HepG2 (cell line): ENCODE measurements around the gene KIFAP3. TPM values are rescaled to one million over a fixed set of nuclear protein-coding genes. Genes with fewer than 3 reads are reported as not detected.
A peak's percentile ranks its signal among the peaks of the same experiment; 100 is the strongest.

Experiments
- AKNA ChIP-seq: sonication (generic); formaldehyde crosslinking; IDR thresholded peaks from 2 replicates; pipeline ENCODE4 v1.4.0; 2020; ENCODE audit warnings: missing genetic modification reagents, borderline replicate concordance
- ATF5 ChIP-seq: sonication (generic); formaldehyde crosslinking; IDR thresholded peaks from 2 replicates; pipeline ENCODE4 v1.4.0; 2020; ENCODE audit warnings: mild to moderate bottlenecking, low read depth, missing genetic modification reagents
- ATF7 ChIP-seq, 2 experiments: fragments of 450-650 bp in 1 of 2; sonication (generic) in 1 of 2; formaldehyde crosslinking in 1 of 2; IDR thresholded peaks; 2 replicates each; pipeline versions ENCODE4 v1.4.0 to v1.6.1; 2016 to 2020; ENCODE audit warnings: antibody characterized with exemption in 1 of 2, mild to moderate bottlenecking in 1 of 2, missing genetic modification reagents in 1 of 2
- BRF2 ChIP-seq: sonication (generic); formaldehyde crosslinking; IDR thresholded peaks from 2 replicates; pipeline ENCODE4 v1.8.1; 2022; ENCODE audit warnings: mild to moderate bottlenecking, missing genetic modification reagents
- HIVEP1 ChIP-seq: sonication (generic); formaldehyde crosslinking; IDR thresholded peaks from 2 replicates; pipeline ENCODE4 v1.4.0; 2020; ENCODE audit warnings: mild to moderate bottlenecking, missing genetic modification reagents
- KDM1A ChIP-seq: IDR thresholded peaks from 2 replicates; pipeline ENCODE4 v1.6.1; 2016; ENCODE audit warnings: missing compliant biosample characterization
- KDM5A ChIP-seq: fragments of 200-600 bp; sonication (generic); IDR thresholded peaks from 2 replicates; pipeline ENCODE4 v1.7.0; 2018; ENCODE audit warnings: antibody characterized with exemption, mild to moderate bottlenecking, low read length, borderline replicate concordance
- KLF15 ChIP-seq: sonication (generic); formaldehyde crosslinking; IDR thresholded peaks from 2 replicates; pipeline ENCODE4 v1.8.1; 2023; ENCODE audit warnings: borderline replicate concordance, mild to moderate bottlenecking, inconsistent platforms, missing genetic modification reagents, mixed read lengths
- MBD4 ChIP-seq: IDR thresholded peaks from 2 replicates; pipeline ENCODE4 v1.6.1; 2012; ENCODE audit warnings: low read length, inconsistent platforms, borderline replicate concordance
- PBX2 ChIP-seq: IDR thresholded peaks from 2 replicates; pipeline ENCODE4 v1.6.1; 2016; ENCODE audit warnings: control low read depth
- RXRB ChIP-seq: IDR thresholded peaks from 2 replicates; pipeline ENCODE4 v1.6.1; 2016; ENCODE audit warnings: borderline replicate concordance, missing genetic modification reagents, missing compliant biosample characterization
- SOX13 ChIP-seq, 3 experiments: fragments of 450-650 bp in 1 of 3; sonication (generic) in 1 of 3; formaldehyde crosslinking in 1 of 3; IDR thresholded peaks in 2 of 3; conservative IDR thresholded peaks in 1 of 3; 2 replicates each; pipeline versions ENCODE4 v1.5.0 to v1.6.1; 2016 to 2020; ENCODE audit warnings: antibody characterized with exemption in 1 of 3, mild to moderate bottlenecking in 1 of 3, missing compliant biosample characterization in 1 of 3, missing genetic modification reagents in 1 of 3, moderate library complexity in 1 of 3
- TCF7L2 ChIP-seq: IDR thresholded peaks from 2 replicates; pipeline ENCODE4 v1.6.1; 2011; ENCODE audit warnings: mild to moderate bottlenecking, low read depth, low read length, moderate library complexity
- U2AF2 ChIP-seq: fragments of 200-400 bp; formaldehyde crosslinking; IDR thresholded peaks from 2 replicates; pipeline ENCODE4 v1.6.1; 2017; ENCODE audit warnings: low read depth, mild to moderate bottlenecking, low read length
- ZNF124 ChIP-seq: sonication (generic); formaldehyde crosslinking; IDR thresholded peaks from 2 replicates; pipeline ENCODE4 v1.4.0; 2020; ENCODE audit warnings: missing genetic modification reagents
- ZNF557 ChIP-seq: sonication (generic); formaldehyde crosslinking; IDR thresholded peaks from 2 replicates; pipeline ENCODE4 v1.4.0; 2020; ENCODE audit warnings: missing genetic modification reagents
- ZNF720 ChIP-seq: sonication (generic); formaldehyde crosslinking; IDR thresholded peaks from 2 replicates; pipeline ENCODE4 v1.4.0; 2020; ENCODE audit warnings: missing genetic modification reagents
- ZZZ3 ChIP-seq: sonication (generic); formaldehyde crosslinking; IDR thresholded peaks from 2 replicates; pipeline ENCODE4 v1.4.0; 2020; ENCODE audit warnings: missing genetic modification reagents, mild to moderate bottlenecking, borderline replicate concordance
- polyA plus RNA-seq, 8 experiments: library from polyadenylated mRNA; depleted of rRNA in 3 of 8; stranded (reverse) in 7 of 8; unstranded in 1 of 8; fragments of >200 nt; fragmentation: Illumina TruSeq in 4 of 8; extraction: Trizol in 4 of 8; gene quantifications; 2 replicates each; pipeline versions ENCODE4 v1.2.1 to v1.2.3, GENCODE V29; 2011 to 2016; ENCODE audit warnings: low read depth in 4 of 8, missing spikeins in 1 of 8, mixed read lengths in 1 of 8; ENCODE audit not compliant: insufficient read depth in 1 of 8
- total RNA-seq, 5 experiments: library from RNA; depleted of rRNA; stranded (reverse); fragments of >200 nt; fragmentation: Illumina TruSeq; extraction: Trizol; gene quantifications; 2 replicates each; pipeline ENCODE4 v1.2.3, GENCODE V29; 2016; ENCODE audit warnings: low read depth in 1 of 5

The KIFAP3 gene
- total and polyA plus RNA-seq, 2 of the 13 experiments (the other 11 are each of a cell fraction or from before 2014, with no cell fraction given) = 3.4 to 10.0 TPM

- TF ChIP-seq AKNA = no peak
- TF ChIP-seq U2AF2 = no peak
- TF ChIP-seq TCF7L2 = no peak
- TF ChIP-seq KDM5A = peak; percentile 79; the same call in 1 of the 2 replicates
- no peak for TF ChIP-seq MBD4
- TF ChIP-seq ZNF557 (CRISPR knock-in tag) = no peak
- TF ChIP-seq ZNF720 (CRISPR knock-in tag) = no peak
- TF ChIP-seq KLF15 (CRISPR knock-in tag) = no peak
- no peak for TF ChIP-seq ATF5 (CRISPR knock-in tag)
- no peak; the same call in 1 of the 2 replicates for TF ChIP-seq RXRB (CRISPR knock-in tag)
- TF ChIP-seq ZZZ3 (CRISPR knock-in tag) = no peak
- peak; percentile 19; the same call in 1 of the 2 replicates for TF ChIP-seq ZNF124 (CRISPR knock-in tag)
- no peak for TF ChIP-seq BRF2 (CRISPR knock-in tag)
- no peak for TF ChIP-seq SOX13 (IDR thresholded peaks at IDR 0.05)
- TF ChIP-seq SOX13 (CRISPR knock-in tag; conservative IDR thresholded peaks at IDR 0.05 in 1 of 2, IDR thresholded peaks at IDR 0.05 in 1 of 2) = 0 out of 4 replicates have a peak, but pooled peaks of 1 of the 2 experiments have one; percentile 13
- peak; percentile 99 for TF ChIP-seq ATF7 (IDR thresholded peaks at IDR 0.05)
- TF ChIP-seq ATF7 (CRISPR knock-in tag; IDR thresholded peaks at IDR 0.05) = peak; percentile 74; the same call in 1 of the 2 replicates
- no peak for TF ChIP-seq HIVEP1 (CRISPR knock-in tag)
- TF ChIP-seq PBX2 (CRISPR knock-in tag) = no peak
- no peak for TF ChIP-seq KDM1A
Measured at GRCh38 chr1:169893645-169894423, 180.7 kb downstream of the KIFAP3 start, which contains the start of gene SCYL3 (continued).
